H9 (cell line): ENCODE measurements around the gene PNPLA2. TPM values are rescaled to one million over a fixed set of nuclear protein-coding genes. Genes with fewer than 3 reads are reported as not detected.
A peak's percentile ranks its signal among the peaks of the same experiment; 100 is the strongest.

Source experiments
- DNase-seq: peaks from one replicate; pipeline ENCODE4 v3.0.0-alpha.2; 2017
- H2AFZ ChIP-seq: one replicate; pipeline ENCODE4 v1.6.1; 2013; ENCODE audit warnings: mild to moderate bottlenecking, low read length, control low read depth, moderate library complexity
- H2AK5ac ChIP-seq: 2 replicates; pipeline ENCODE4 v1.6.1; 2013; ENCODE audit warnings: low read length, control low read depth, mixed read lengths; ENCODE audit not compliant: insufficient read length
- H2BK120ac ChIP-seq: one replicate; pipeline ENCODE4 v1.6.1; 2013; ENCODE audit warnings: low read depth, mild to moderate bottlenecking, low read length, control low read depth, inconsistent platforms; ENCODE audit not compliant: poor library complexity, severe bottlenecking
- H2BK12ac ChIP-seq: 2 replicates; pipeline ENCODE4 v1.6.1; 2013; ENCODE audit warnings: low read length, control low read depth, mixed read lengths, low read depth; ENCODE audit not compliant: insufficient read length
- H2BK15ac ChIP-seq: 2 replicates; pipeline ENCODE4 v1.6.1; 2013; ENCODE audit warnings: low read depth, low read length, control low read depth
- H2BK20ac ChIP-seq: one replicate; pipeline ENCODE4 v1.6.1; 2013; ENCODE audit warnings: low read depth, mild to moderate bottlenecking, low read length, control low read depth, inconsistent platforms; ENCODE audit not compliant: poor library complexity, severe bottlenecking
- H2BK5ac ChIP-seq: 2 replicates; pipeline ENCODE4 v1.6.1; 2013; ENCODE audit warnings: low read length, control low read depth, mixed read lengths; ENCODE audit not compliant: insufficient read length
- H3K14ac ChIP-seq: 2 replicates; pipeline ENCODE4 v1.6.1; 2013; ENCODE audit warnings: low read length, control low read depth; ENCODE audit not compliant: insufficient read depth
- H3K18ac ChIP-seq: 2 replicates; pipeline ENCODE4 v1.6.1; 2013; ENCODE audit warnings: low read depth, mild to moderate bottlenecking, mixed read lengths, low read length, control low read depth; ENCODE audit not compliant: insufficient read length
- H3K23ac ChIP-seq: 2 replicates; pipeline ENCODE4 v1.6.1; 2013; ENCODE audit warnings: low read length, control low read depth, mixed read lengths, low read depth; ENCODE audit not compliant: insufficient read length
- H3K23me2 ChIP-seq: 2 replicates; pipeline ENCODE4 v1.6.1; 2013; ENCODE audit warnings: low read depth, mild to moderate bottlenecking, mixed read lengths, low read length, control low read depth; ENCODE audit not compliant: insufficient read length, poor library complexity, severe bottlenecking
- H3K27ac ChIP-seq: 2 replicates; pipeline ENCODE4 v1.5.1; 2013; ENCODE audit warnings: low read length, control low read depth, mixed read lengths, low read depth; ENCODE audit not compliant: insufficient read length
- H3K27me3 ChIP-seq: 2 replicates; pipeline ENCODE4 v1.6.1; 2013; ENCODE audit warnings: low read length, control low read depth, inconsistent platforms; ENCODE audit not compliant: insufficient read depth
- H3K4ac ChIP-seq: 2 replicates; pipeline ENCODE4 v1.6.1; 2013; ENCODE audit warnings: low read depth, mild to moderate bottlenecking, control low read depth, inconsistent platforms, low read length, moderate library complexity
- H3K4me1 ChIP-seq: 2 replicates; pipeline ENCODE4 v1.6.1; 2013; ENCODE audit warnings: low read length, control low read depth, inconsistent platforms; ENCODE audit not compliant: insufficient read depth
- H3K4me2 ChIP-seq: 2 replicates; pipeline ENCODE4 v1.6.1; 2013; ENCODE audit warnings: low read length, control low read depth, mixed read lengths; ENCODE audit not compliant: insufficient read length, insufficient read depth
- H3K56ac ChIP-seq: 2 replicates; pipeline ENCODE4 v1.6.1; 2013; ENCODE audit warnings: low read depth, mild to moderate bottlenecking, mixed read lengths, low read length, control low read depth; ENCODE audit not compliant: insufficient read length
- H3K79me1 ChIP-seq: 2 replicates; pipeline ENCODE4 v1.6.1; 2013; ENCODE audit warnings: low read depth, mild to moderate bottlenecking, moderate library complexity, low read length, control low read depth, inconsistent platforms; ENCODE audit not compliant: insufficient read depth, poor library complexity, severe bottlenecking
- H3K79me2 ChIP-seq: 2 replicates; pipeline ENCODE4 v1.6.1; 2013; ENCODE audit warnings: low read length, control low read depth, inconsistent platforms; ENCODE audit not compliant: insufficient read depth
- H3K9ac ChIP-seq: 2 replicates; pipeline ENCODE4 v1.6.1; 2013; ENCODE audit warnings: low read length, control low read depth, mixed read lengths; ENCODE audit not compliant: insufficient read length; ENCODE audit errors: extremely low read depth
- H3K9me3 ChIP-seq: one replicate; pipeline ENCODE4 v1.6.1; 2013; ENCODE audit warnings: low read depth, low read length, inconsistent platforms; ENCODE audit not compliant: control insufficient read depth
- H3T11ph ChIP-seq: one replicate; pipeline ENCODE4 v1.6.1; 2013; ENCODE audit warnings: mild to moderate bottlenecking, low read length, control low read depth, inconsistent platforms
- H4K20me1 ChIP-seq: one replicate; pipeline ENCODE4 v1.6.1; 2013; ENCODE audit not compliant: control insufficient read depth, insufficient read length, insufficient read depth
- H4K5ac ChIP-seq: 2 replicates; pipeline ENCODE4 v1.6.1; 2013; ENCODE audit warnings: low read depth, mild to moderate bottlenecking, mixed read lengths, low read length, control low read depth; ENCODE audit not compliant: insufficient read length
- H4K8ac ChIP-seq: replicated peaks from 2 replicates; pipeline ENCODE4 v1.6.1; 2013; ENCODE audit warnings: low read length, control low read depth, mixed read lengths, low read depth; ENCODE audit not compliant: insufficient read length
- H4K91ac ChIP-seq: 2 replicates; pipeline ENCODE4 v1.6.1; 2013; ENCODE audit warnings: low read depth, mild to moderate bottlenecking, moderate library complexity, mixed read lengths, low read length, control low read depth; ENCODE audit not compliant: insufficient read length
- H3K27ac Mint-ChIP-seq, 3 experiments: 2 replicates in 2 of 3; 3 replicates in 1 of 3; pipeline ENCODE4 v1.8.0; 2020 to 2021; ENCODE audit warnings: mixed read lengths in 3 of 3, mild to moderate bottlenecking in 1 of 3, moderate library complexity in 1 of 3
- H3K27me3 Mint-ChIP-seq: 2 replicates; pipeline ENCODE4 v1.8.0; 2021; ENCODE audit warnings: low read depth, mild to moderate bottlenecking, moderate library complexity, mixed read lengths
- H3K36me3 Mint-ChIP-seq, 3 experiments: 2 replicates in 2 of 3; 3 replicates in 1 of 3; pipeline ENCODE4 v1.8.0; 2020 to 2021; ENCODE audit warnings: low read depth in 3 of 3, mixed read lengths in 3 of 3; ENCODE audit not compliant: insufficient read depth in 1 of 3
- H3K4me1 Mint-ChIP-seq, 2 experiments: 2 replicates each; pipeline ENCODE4 v1.8.0; 2020; ENCODE audit warnings: mixed read lengths in 2 of 2
- H3K4me3 Mint-ChIP-seq, 2 experiments: 2 replicates in 1 of 2; 3 replicates in 1 of 2; pipeline ENCODE4 v1.8.0; 2020 to 2021; ENCODE audit warnings: mild to moderate bottlenecking in 2 of 2, mixed read lengths in 2 of 2, moderate library complexity in 1 of 2
- H3K9me3 Mint-ChIP-seq, 2 experiments: 2 replicates in 1 of 2; 3 replicates in 1 of 2; pipeline ENCODE4 v1.8.0; 2020; ENCODE audit warnings: mild to moderate bottlenecking in 2 of 2, mixed read lengths in 2 of 2, moderate library complexity in 1 of 2
- WGBS: extraction: QIAGEN DNeasy Blood & Tissue Kit; methylation state at CpG from one replicate; pipeline ENCODE4 v1.1.7; 2013; ENCODE audit warnings: missing lambda C conversion rate, low lambda C conversion rate, mixed read lengths; ENCODE audit not compliant: insufficient read length; ENCODE audit errors: extremely low coverage; 5-methylcytosine and 5-hydroxymethylcytosine counted together
- total RNA-seq: library from RNA; stranded (reverse); gene quantifications from 2 replicates; pipeline ENCODE4 v1.2.1, GENCODE V29; 2021
- TF ChIP-seq, protein P1 (sequence below): fragments of 200-600 bp; sonication (generic); conservative IDR thresholded peaks from 3 replicates; pipeline ENCODE4 v1.8.0; 2021; ENCODE audit warnings: antibody characterized with exemption, mild to moderate bottlenecking

Gene PNPLA2
- total RNA-seq, 1 experiment from 2014 or later: 67.3 TPM

DNA sequence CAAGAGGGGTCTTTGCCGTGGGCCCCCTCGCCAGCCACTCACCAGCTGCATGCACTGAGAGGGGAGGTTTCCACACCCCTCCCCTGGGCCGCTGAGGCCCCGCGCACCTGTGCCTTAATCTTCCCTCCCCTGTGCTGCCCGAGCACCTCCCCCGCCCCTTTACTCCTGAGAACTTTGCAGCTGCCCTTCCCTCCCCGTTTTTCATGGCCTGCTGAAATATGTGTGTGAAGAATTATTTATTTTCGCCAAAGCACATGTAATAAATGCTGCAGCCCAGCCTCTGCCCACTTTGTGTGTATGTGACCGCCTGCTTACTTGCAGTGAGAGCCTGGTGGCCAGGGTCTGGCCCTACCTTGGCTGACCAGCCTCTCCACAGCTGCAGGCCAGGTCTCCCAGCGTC lies 6.2 kb downstream of the PNPLA2 start:
- Histone ChIP-seq H4K91ac (no peak overlapping the region), H3K56ac (no peak overlapping the region), H2BK120ac (no peak overlapping the region), H3K4me1 (no peaks in the 10 kb centered on the region; the same call in 1 of the 2 replicates), H2AFZ (no peak overlapping the region), H2BK15ac (no peak overlapping the region), H3K23ac (no peak overlapping the region), H2BK20ac (no peak overlapping the region), H4K8ac (no peak overlapping the region), H4K20me1 (no peaks in the 10 kb centered on the region), H2AK5ac (no peak overlapping the region), H3K27ac (no peak overlapping the region), H3K18ac (no peak overlapping the region), H3T11ph (no peak overlapping the region), H4K5ac (no peak overlapping the region), H3K79me1 (no peaks in the 10 kb centered on the region), H2BK12ac (no peak overlapping the region), H3K4me2 (no peak overlapping the region), H3K79me2 (no peaks in the 10 kb centered on the region), H3K14ac (no peak overlapping the region), H3K4ac (no peak overlapping the region), H3K9me3 (no peaks in the 10 kb centered on the region), H3K27me3 (no peaks in the 10 kb centered on the region; the same call in 1 of the 2 replicates), H3K23me2 (peaks cover 22% of the 10 kb centered on the region), H2BK5ac (no peak overlapping the region), H3K9ac (no peak overlapping the region)
- H3K4me3 Mint-ChIP-seq: peak overlapping the region in 1 of 2 experiments; percentile 51; a peak in 2 of 5 replicates
- peaks cover 0 to 26% (median 13%) of the 10 kb centered on the region in 3 experiments for H3K36me3 Mint-ChIP-seq
- no CpG with 5 or more reads among the region's 11 CpGs for WGBS
- no peaks in the 10 kb centered on the region; a peak in 1 of 5 replicates for H3K9me3 Mint-ChIP-seq
- no peak for DNase-seq
- peaks cover 18% of the 10 kb centered on the region for H3K27me3 Mint-ChIP-seq
- H3K27ac Mint-ChIP-seq: no peak overlapping the region
- TF ChIP-seq, protein P1, sequence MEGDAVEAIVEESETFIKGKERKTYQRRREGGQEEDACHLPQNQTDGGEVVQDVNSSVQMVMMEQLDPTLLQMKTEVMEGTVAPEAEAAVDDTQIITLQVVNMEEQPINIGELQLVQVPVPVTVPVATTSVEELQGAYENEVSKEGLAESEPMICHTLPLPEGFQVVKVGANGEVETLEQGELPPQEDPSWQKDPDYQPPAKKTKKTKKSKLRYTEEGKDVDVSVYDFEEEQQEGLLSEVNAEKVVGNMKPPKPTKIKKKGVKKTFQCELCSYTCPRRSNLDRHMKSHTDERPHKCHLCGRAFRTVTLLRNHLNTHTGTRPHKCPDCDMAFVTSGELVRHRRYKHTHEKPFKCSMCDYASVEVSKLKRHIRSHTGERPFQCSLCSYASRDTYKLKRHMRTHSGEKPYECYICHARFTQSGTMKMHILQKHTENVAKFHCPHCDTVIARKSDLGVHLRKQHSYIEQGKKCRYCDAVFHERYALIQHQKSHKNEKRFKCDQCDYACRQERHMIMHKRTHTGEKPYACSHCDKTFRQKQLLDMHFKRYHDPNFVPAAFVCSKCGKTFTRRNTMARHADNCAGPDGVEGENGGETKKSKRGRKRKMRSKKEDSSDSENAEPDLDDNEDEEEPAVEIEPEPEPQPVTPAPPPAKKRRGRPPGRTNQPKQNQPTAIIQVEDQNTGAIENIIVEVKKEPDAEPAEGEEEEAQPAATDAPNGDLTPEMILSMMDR: no peak
- H3K4me1 Mint-ChIP-seq: peaks cover 23 to 33% of the 10 kb centered on the region in 2 experiments
